OCI-LY1 (cell line): ENCODE measurements around the gene CAPN10.
A peak's percentile ranks its signal among the peaks of the same experiment; 100 is the strongest.
"Not testable (repeated sequence)": the region's sequence is repeated elsewhere in the genome, so short reads cannot be mapped to it uniquely, and the experiment has no call there.

Source experiments
- H2AFZ ChIP-seq: fragments of 200-600 bp; sonication (generic), shearing (Covaris generic); 2 replicates; pipeline ENCODE4 v1.6.0; 2014; ENCODE audit warnings: antibody characterized with exemption, mild to moderate bottlenecking, low read length
- H3F3A ChIP-seq: fragments of 200-600 bp; sonication (generic), shearing (Covaris generic); 2 replicates; pipeline ENCODE4 v1.6.0; 2014; ENCODE audit warnings: mild to moderate bottlenecking, antibody characterized with exemption, low read length, moderate library complexity; ENCODE audit not compliant: insufficient read depth
- H3K27ac ChIP-seq: fragments of 200-600 bp; sonication (generic); 2 replicates; pipeline ENCODE4 v1.5.1; 2014; ENCODE audit warnings: low read length, mixed run types, mild to moderate bottlenecking, low read depth; ENCODE audit not compliant: poor library complexity, severe bottlenecking
- H3K27me3 ChIP-seq: fragments of 200-600 bp; sonication (generic); 2 replicates; pipeline ENCODE4 v1.6.0; 2014; ENCODE audit warnings: antibody characterized with exemption, mild to moderate bottlenecking, low read length, moderate library complexity; ENCODE audit not compliant: insufficient read depth
- H3K36me3 ChIP-seq: fragments of 200-600 bp; sonication (generic); 2 replicates; pipeline ENCODE4 v1.6.1; 2014; ENCODE audit warnings: mild to moderate bottlenecking, antibody characterized with exemption, low read length, moderate library complexity, mixed read lengths; ENCODE audit not compliant: insufficient read depth
- H3K4me1 ChIP-seq: fragments of 200-600 bp; sonication (generic); 2 replicates; pipeline ENCODE4 v1.5.1; 2014; ENCODE audit warnings: mild to moderate bottlenecking, low read length, moderate library complexity; ENCODE audit not compliant: insufficient read depth, severe bottlenecking
- H3K4me2 ChIP-seq: fragments of 200-600 bp; sonication (generic), shearing (Covaris generic); 2 replicates; pipeline ENCODE4 v1.6.1; 2014; ENCODE audit warnings: low read length
- H3K4me3 ChIP-seq: fragments of 200-600 bp; sonication (generic); 2 replicates; pipeline ENCODE4 v1.5.1; 2014; ENCODE audit warnings: low read length, low read depth, mild to moderate bottlenecking, mixed read lengths; ENCODE audit not compliant: poor library complexity, severe bottlenecking
- H3K79me2 ChIP-seq: fragments of 200-600 bp; shearing (Covaris generic); 2 replicates; pipeline ENCODE4 v1.6.1; 2016; ENCODE audit warnings: mixed run types, low read length, mixed read lengths; ENCODE audit not compliant: insufficient read depth
- H3K9ac ChIP-seq: fragments of 200-600 bp; sonication (generic), shearing (Covaris generic); 2 replicates; pipeline ENCODE4 v1.6.1; 2014; ENCODE audit warnings: mild to moderate bottlenecking, low read length, mixed read lengths
- H3K9me2 ChIP-seq: fragments of 200-600 bp; sonication (generic), shearing (Covaris generic); 2 replicates; pipeline ENCODE4 v1.6.1; 2014; ENCODE audit warnings: low read depth, mild to moderate bottlenecking, low read length, mixed read lengths
- H3K9me3 ChIP-seq: fragments of 200-600 bp; shearing (Covaris generic); 2 replicates; pipeline ENCODE4 v1.6.1; 2014; ENCODE audit warnings: low read length, mixed read lengths
- H4K20me1 ChIP-seq: fragments of 200-600 bp; sonication (generic), shearing (Covaris generic); 2 replicates; pipeline ENCODE4 v1.6.0; 2016; ENCODE audit warnings: mild to moderate bottlenecking, low read length; ENCODE audit not compliant: insufficient read depth
- EZH2 ChIP-seq: fragments of 200-600 bp; sonication (generic), shearing (Covaris generic); IDR thresholded peaks from 2 replicates; pipeline ENCODE4 v1.8.0; 2017; ENCODE audit warnings: borderline replicate concordance, mixed run types, mild to moderate bottlenecking, antibody characterized with exemption, low read length, moderate library complexity, mixed read lengths
- TF ChIP-seq, protein P1 (sequence below): fragments of 200-600 bp; sonication (generic), shearing (Covaris generic); IDR thresholded peaks from 2 replicates; pipeline ENCODE4 v1.5.1; 2017; ENCODE audit warnings: mild to moderate bottlenecking, antibody characterized with exemption, low read length, moderate library complexity, mixed read lengths

CAPN10 gene, protein sequence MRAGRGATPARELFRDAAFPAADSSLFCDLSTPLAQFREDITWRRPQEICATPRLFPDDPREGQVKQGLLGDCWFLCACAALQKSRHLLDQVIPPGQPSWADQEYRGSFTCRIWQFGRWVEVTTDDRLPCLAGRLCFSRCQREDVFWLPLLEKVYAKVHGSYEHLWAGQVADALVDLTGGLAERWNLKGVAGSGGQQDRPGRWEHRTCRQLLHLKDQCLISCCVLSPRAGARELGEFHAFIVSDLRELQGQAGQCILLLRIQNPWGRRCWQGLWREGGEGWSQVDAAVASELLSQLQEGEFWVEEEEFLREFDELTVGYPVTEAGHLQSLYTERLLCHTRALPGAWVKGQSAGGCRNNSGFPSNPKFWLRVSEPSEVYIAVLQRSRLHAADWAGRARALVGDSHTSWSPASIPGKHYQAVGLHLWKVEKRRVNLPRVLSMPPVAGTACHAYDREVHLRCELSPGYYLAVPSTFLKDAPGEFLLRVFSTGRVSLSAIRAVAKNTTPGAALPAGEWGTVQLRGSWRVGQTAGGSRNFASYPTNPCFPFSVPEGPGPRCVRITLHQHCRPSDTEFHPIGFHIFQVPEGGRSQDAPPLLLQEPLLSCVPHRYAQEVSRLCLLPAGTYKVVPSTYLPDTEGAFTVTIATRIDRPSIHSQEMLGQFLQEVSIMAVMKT

GRCh38 chr2:240586198-240586918 lies at the start of gene CAPN10:
Gene CAPN10 (plus strand): TSS chr2:240586734. CDS start chr2:240586912, 178 bp downstream.
- Histone ChIP-seq H3K9me3 (no peaks in the 10 kb centered on the region), H3K4me3 (peak within 1 kb of the TSS; percentile 71), H3K4me1 (peaks cover 41% of the 10 kb centered on the region), H3K79me2 (peaks cover 6% of the 10 kb centered on the region; the same call in 1 of the 2 replicates), H3F3A (no peaks in the 10 kb centered on the region), H3K4me2 (peak within 1 kb of the TSS; percentile 83), H3K27ac (peak within 1 kb of the TSS; percentile 98), H3K36me3 (no peaks in the 10 kb centered on the region), H3K9me2 (no peaks in the 10 kb centered on the region), H4K20me1 (no peaks in the 10 kb centered on the region), H3K27me3 (no peaks in the 10 kb centered on the region), H2AFZ (no peak within 1 kb of the TSS), H3K9ac (peak within 1 kb of the TSS; percentile 80)
- TF ChIP-seq, protein P1, sequence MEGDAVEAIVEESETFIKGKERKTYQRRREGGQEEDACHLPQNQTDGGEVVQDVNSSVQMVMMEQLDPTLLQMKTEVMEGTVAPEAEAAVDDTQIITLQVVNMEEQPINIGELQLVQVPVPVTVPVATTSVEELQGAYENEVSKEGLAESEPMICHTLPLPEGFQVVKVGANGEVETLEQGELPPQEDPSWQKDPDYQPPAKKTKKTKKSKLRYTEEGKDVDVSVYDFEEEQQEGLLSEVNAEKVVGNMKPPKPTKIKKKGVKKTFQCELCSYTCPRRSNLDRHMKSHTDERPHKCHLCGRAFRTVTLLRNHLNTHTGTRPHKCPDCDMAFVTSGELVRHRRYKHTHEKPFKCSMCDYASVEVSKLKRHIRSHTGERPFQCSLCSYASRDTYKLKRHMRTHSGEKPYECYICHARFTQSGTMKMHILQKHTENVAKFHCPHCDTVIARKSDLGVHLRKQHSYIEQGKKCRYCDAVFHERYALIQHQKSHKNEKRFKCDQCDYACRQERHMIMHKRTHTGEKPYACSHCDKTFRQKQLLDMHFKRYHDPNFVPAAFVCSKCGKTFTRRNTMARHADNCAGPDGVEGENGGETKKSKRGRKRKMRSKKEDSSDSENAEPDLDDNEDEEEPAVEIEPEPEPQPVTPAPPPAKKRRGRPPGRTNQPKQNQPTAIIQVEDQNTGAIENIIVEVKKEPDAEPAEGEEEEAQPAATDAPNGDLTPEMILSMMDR, result no peak
- TF ChIP-seq EZH2, result no peak

- no peak overlapping the region for H3K4me2 ChIP-seq
- no peaks in the 10 kb centered on the region for H3K9me2 ChIP-seq
- no peak for TF ChIP-seq EZH2
- TF ChIP-seq, protein P1, result no peak
- H3K4me1 ChIP-seq, result no peaks in the 10 kb centered on the region
- H3K27me3 ChIP-seq, result no peaks in the 10 kb centered on the region
- H4K20me1 ChIP-seq, result no peaks in the 10 kb centered on the region
- H3K36me3 ChIP-seq, result peaks cover 47% of the 10 kb centered on the region
- H3K27ac ChIP-seq, result no peak overlapping the region
- H3K9ac ChIP-seq, result no peak overlapping the region
- no peak overlapping the region for H3K4me3 ChIP-seq
- H3K79me2 ChIP-seq, result no peaks in the 10 kb centered on the region
- H2AFZ ChIP-seq, result no peak overlapping the region
- peaks cover 5% of the 10 kb centered on the region; the same call in 1 of the 2 replicates for H3K9me3 ChIP-seq
- no peaks in the 10 kb centered on the region for H3F3A ChIP-seq
These were observed 48.3 kb upstream of the CAPN10 start for GRCh38 chr2:240538031-240538780.

- H3K9me2 ChIP-seq, H3K4me1 ChIP-seq, H4K20me1 ChIP-seq, H3F3A ChIP-seq, H3K27ac ChIP-seq, H3K4me3 ChIP-seq, H3K9ac ChIP-seq, H3K27me3 ChIP-seq, H3K79me2 ChIP-seq, H3K4me2 ChIP-seq, H3K9me3 ChIP-seq, H2AFZ ChIP-seq: not testable (repeated sequence)
- peaks cover 49% of the 10 kb centered on the region for H3K36me3 ChIP-seq
These were observed 47.4 kb upstream of the CAPN10 start for GRCh38 chr2:240539101-240539500.
